HG02763 (cell line): ENCODE data around the gene THAP8.
"Not testable (repeated sequence)": the region's sequence is repeated elsewhere in the genome, so short reads cannot be mapped to it uniquely, and the experiment has no call there.

Source experiments
- ATAC-seq: cut with Tn5 transposase; IDR thresholded peaks from one replicate; pipeline ENCODE4 v1.9.1; 2021; ENCODE audit warnings: mild to moderate bottlenecking, moderate library complexity; ENCODE audit not compliant: unreplicated experiment

THAP8 gene

GRCh38 chr19:36068810-36069499 lies 14.9 kb upstream of the THAP8 start:
- not testable (repeated sequence) for ATAC-seq

DNA sequence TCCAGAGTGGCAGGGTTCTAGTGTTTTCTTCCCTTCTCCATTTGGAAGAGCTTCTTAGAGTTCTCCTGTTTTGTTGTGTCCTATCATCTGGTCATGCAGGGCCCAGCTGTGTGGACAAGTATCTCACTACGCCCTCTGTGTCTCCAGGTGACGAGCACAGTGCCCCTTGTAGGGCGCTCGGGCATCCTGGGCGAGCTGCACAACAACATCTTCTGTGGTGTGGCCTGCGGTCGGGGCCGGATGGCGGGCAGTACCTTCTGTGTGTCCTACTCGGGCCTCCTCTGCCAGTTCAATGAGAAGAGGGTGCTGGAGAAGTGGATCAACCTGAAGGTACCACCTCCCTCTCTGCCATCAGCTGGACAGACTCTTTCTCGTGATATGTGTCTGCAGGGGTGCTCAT lies 13.6 kb upstream of the THAP8 start:
- no peak for ATAC-seq

DNA sequence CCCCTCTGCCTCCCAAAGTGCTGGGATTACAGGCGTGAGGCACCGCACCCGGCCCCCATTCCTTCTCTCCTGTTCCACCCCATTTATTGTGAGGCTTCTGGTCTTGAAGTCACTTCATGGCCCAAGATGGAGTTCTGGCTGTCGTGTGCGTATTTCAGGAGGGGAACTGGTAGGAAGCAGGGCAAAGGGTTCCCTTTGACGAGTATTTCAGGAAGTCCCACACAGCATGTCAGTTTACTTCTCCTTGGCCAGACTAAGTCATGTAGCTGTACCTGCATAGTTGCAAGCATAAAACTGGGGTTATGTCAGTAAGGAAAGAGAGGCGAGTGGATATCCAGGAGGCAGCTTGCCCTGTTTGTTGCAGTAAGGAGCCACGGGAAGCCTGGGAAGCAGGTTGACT lies 10.7 kb upstream of the THAP8 start:
- no peak for ATAC-seq

DNA sequence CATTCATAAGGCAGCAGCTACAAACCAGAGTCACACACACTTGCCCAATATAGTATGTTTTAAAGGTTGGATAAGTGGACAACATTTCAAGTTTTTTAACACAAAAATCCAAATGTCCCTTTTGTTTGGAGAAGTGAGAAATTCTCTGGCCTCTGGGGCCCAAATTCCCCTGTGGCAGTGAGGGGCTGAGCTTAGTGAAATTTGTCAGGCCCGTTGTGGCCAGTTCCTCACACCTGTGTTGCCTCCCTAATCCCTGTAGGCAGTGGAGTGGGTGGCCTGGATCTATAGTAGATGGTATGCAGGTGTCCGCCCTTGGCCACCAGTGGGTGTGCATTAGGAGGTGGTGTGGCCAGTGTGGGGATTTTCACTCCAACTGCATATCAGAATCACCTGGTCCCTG lies 7.3 kb upstream of the THAP8 start:
- ATAC-seq, result no peak

- no peak for ATAC-seq
These were observed 6.3 kb upstream of the THAP8 start for GRCh38 chr19:36060430-36060829.

DNA sequence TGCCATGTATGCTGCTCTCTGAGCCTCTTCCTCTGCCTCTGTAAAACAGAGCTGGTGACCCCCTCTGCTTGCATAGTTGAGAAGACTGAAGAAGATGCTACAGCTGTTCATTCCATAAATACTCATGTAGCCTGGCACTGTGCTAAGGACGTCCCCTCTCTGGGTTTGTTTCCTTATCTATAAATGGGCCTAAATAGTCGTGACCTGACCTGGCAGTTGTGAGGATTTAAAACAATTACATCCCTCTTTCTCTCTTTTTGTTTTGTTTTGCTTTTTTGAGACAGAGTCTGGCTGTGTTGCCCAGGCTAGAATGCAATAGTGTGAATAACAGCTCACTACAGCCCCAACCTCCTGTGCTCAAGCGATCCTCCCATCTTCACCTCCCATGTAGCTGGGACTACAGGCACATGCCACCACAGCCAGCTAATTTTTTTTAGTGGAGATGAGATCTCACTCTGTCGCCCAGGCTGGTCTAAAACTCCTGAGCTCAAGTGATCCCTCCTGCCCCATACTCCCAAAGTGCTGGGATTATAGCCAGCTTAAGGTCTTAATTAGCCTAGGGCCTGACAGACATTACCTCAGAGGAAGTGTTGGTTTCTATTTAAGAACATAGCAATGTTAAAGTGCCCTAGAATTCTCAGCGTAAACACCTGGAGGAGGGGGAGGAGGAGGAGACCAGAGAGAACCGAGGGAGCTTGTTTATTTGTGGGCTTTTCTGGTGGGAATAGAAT lies 5.3 kb upstream of the THAP8 start:
- no peak for ATAC-seq

GRCh38 chr19:36058481-36059179 lies 4.5 kb upstream of the THAP8 start:
- no peak for ATAC-seq

- ATAC-seq, result peak; percentile 73
These were observed 925 bp upstream of the THAP8 start, which contains the start of gene WDR62 for GRCh38 chr19:36054733-36055686. TSS of gene WDR62 (plus strand) at chr19:36054897. CDS start at chr19:36054972, 75 bp downstream.

DNA sequence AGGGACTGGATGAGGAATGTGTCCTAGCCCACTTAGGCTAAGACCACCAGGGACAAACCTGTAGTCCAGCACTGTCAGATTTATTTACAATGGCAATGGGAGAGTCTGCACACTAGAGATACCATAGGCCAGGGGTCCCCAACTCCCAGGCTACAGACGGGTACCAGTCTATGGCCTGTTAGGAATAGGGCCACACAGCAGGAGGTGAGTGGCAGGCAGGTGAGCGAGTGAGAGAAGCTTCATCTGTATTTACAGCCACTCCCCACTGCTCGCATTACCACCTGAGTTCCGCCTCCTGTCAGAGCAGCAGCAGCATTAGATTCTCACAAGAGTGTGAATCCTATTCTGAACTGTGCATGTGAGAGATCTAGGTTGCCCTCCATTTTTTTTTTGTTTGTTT lies 2.4 kb downstream of the THAP8 start:
- no peak for ATAC-seq

- ATAC-seq, result no peak
These were observed 2.8 kb downstream of the THAP8 start for GRCh38 chr19:36051236-36051635.

DNA sequence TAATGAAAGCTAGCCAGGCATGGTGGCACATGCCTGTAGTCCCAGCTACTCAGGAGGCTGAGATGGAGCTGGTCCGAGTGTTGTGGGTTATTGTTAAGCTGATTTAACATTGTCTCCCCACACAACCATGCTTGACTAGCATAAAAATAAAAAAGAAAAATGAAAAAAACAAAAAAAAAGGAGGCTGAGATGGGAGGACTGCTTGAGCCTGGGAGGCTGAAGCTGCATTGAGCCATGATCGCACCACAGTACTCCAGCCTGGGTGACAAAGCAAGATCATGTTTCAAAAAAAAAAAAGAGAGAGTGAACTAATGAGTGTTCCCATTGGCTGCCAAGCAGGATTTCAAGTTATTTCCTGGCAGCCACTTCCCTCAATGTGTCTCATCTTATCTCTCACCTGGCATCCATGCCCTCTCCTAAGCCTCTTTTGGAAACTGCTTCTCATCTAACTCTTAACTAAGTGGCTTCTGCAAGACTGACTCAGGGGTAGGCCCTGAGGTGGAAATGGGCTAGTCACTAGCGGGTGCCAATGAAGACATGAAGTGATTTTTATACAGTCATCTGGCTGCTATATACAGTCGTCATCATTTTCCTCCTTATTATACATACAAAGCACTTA lies 4.9 kb downstream of the THAP8 start:
- ATAC-seq, result no peak

DNA sequence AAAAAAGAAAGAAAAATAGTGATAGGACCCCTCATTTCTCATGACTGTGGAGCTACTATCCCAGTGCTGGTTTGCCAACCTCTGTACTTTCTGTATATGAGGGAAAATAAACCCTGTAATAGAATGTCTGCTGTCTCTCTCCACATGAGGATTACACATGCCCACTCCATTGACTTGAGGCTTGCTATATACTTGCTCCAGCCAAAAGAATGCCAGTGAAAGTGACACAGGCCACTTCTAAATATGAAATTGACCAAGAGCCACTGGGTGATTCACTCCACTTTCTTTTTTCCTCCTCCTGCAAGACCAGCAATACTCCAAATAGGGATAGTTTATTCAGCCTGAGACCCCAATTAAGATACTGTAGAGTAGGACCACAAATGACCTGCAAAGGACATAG lies 6.2 kb downstream of the THAP8 start:
- ATAC-seq, result no peak

- no peak for ATAC-seq
These were observed 7.5 kb downstream of the THAP8 start for GRCh38 chr19:36046443-36047050.

DNA sequence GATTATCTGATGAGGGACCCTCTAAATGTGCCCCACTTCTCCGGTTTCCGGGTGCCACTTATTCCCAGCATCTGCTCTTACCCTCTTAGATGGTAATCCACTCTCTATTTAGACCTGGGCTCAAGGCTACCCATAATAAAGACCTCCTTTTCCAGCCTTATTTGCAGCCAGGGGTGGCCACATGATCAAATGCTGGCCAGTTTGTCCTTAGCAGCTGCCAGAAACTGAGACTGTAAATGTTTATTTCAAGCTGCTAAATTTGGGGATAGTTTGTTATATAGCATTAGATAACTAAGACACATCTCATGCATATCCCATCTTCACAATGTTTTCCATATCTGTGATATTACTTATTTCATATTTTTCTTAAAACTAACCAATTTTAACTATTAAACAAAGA lies 10.1 kb downstream of the THAP8 start:
- no peak for ATAC-seq

DNA sequence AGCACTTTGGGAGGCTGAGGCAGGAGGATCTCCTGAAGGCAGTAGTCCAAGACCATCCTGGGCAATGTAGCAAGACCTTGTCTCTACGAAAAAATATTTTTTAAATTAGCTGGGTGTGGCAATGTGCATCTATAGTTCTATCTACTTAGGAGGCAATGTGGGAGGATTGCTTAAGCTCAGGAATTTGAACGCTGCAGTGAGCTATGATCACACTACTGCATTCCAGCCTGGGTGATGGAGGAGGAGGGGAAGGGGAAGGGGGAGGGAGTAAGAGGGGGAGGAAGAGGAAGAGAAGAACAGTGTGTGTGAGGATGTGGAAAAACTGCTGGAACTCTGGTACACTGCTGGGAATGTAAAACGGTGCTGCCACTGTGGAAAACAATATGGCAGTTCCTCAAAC lies 12.3 kb downstream of the THAP8 start:
- ATAC-seq, result no peak

DNA sequence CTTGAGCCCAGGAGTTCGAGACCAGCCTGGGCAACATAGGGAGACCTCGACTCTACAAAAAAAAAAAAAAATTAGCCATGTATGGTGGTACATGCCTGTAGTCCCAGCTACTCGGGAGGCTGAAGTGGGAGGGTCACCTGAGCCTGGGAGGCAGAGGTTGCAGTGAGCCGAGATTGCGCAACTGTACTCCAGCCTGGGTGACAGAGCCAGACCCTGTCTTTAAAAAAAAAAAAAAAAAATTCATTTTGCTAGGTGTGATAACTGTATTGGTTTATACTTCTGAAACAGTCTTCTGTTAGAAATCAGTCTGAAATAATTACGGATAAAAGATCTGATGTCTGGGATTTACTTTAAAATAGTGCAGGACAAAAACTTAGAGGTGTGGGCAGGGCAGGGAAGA lies 13.0 kb downstream of the THAP8 start:
- ATAC-seq, result not testable (repeated sequence)

DNA sequence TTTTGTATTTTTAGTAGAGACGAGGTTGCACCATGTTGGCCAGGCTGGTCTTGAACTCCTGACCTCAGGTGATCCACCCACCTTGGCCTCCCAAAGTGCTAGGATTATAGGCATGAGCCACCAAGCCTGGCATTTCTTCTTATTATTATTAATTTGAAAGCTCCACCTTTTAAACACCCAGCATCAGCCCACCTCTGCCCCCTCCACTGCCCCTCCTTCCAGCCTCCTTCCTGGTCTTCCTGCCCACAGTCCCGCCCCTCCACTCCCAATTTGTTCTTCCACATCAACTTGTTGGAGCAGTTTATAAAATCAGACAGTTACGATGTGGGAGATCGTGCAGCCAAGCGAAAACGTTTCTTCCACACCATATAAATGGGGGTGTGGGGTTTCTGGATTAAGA lies 13.6 kb downstream of the THAP8 start:
- ATAC-seq, result no peak

DNA sequence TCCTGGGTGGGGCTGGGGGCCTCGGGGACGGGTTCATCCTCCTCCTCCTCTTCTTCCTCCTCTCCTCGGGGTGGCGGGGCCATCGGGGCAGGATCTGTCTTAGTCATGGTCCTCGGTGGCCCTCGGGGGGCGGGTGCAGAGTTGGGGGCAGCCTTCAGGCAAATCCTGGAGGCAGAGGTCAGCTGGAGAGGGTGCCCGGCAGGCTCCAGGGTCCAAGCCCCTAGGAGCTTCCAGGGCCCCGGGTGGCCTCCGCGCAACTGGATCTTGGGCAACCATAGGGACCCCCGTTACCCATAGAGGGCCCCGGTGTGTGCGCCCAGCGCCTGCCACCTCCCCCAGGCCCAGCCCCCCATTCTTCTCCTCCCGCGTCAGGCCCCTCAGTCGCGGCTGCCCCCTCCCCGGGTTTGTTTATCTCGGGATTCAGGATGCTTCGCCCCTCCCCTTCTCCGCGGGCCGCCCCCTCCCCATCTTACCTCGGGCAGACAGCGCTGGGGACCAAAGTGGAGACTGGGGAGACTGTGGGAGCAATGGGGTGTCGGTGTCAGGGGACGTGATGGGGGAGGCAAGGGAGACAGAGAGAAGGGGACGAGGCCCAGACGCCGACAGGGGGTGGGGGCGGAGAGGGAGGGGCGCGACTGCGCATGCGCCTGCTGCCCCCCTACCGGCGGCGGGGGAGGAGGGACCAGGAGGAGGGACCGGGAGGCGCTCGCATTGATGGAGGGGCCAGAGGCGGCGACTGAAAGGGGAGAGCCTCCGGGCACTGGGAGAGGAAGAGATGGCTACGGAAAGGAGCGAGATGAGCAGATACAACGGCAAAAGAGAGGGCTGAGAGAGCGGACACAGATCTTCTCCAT lies 21.6 kb downstream of the THAP8 start, which contains the start of gene CLIP3:
Gene CLIP3 (minus strand): TSS at position 623 of the 854 bp plus-strand sequence. CDS start 516 bp downstream, at position 107.
- ATAC-seq, result no peak

DNA sequence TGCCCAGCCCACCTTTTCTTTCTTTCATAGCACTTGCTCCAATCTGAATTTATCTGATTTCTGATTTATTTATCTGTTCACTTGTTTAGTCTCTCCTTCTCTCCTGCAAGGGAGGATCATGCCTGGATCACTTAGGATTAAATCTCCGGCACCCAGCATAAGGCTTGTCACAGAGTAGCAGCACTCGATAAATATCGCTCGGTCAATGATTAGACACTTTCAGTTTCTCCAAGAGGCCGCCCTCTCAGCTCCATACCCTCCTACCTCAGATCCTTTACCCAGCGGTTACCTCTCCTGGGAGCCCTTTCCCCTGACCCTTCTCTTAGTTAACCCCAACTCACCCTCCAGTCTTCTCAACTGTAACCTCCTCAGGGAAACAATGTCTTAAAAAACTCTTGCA lies 22.8 kb downstream of the THAP8 start:
- no peak for ATAC-seq
